Measurements from ENCODE around the gene CREBL2.

CREBL2 gene

GRCh38 chr12:12693111-12693671 lies 81.5 kb downstream of the CREBL2 start (continued):
- no peak for TF ChIP-seq POU6F1 (CRISPR knock-in tag; IDR thresholded peaks at IDR 0.05; ENCODE audit: borderline replicate concordance, low read depth)

Data from SK-N-SH treated with all-trans-retinoic acid at 6 μM for 48 hours (cell line).